ENCODE data around the gene DSTYK. TPM values are rescaled to one million over a fixed set of nuclear protein-coding genes. Genes with fewer than 3 reads are reported as not detected.

The DSTYK gene
- polyA plus RNA-seq, 1 donor from 2014 or later: 12.1 TPM

DNA sequence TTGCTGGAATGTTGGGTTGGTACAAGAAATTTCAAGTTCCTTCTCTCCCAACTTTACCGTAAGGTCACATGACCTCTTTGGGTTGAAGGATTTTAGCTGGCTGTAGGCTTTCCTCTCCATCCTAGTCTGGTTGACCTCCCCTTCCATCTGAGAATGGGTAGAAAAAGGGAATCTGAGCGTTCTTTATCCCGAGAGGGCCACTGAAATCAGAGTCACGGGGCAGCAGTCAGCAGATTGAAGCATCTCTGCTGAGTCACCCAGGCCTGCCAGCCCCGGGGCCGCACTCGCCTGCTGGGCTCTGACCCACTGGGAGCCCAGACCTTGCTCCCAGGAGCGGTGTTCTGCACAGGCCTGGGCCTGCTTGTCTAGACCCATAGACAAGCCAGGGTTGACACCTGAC lies 47.2 kb upstream of the DSTYK start:
- H3F3A ChIP-seq (ENCODE audit: insufficient read depth, low read length, poor library complexity, severe bottlenecking): no peaks in the 10 kb centered on the region
- no peak overlapping the region for H3K4me2 ChIP-seq (ENCODE audit: low read length)

DNA sequence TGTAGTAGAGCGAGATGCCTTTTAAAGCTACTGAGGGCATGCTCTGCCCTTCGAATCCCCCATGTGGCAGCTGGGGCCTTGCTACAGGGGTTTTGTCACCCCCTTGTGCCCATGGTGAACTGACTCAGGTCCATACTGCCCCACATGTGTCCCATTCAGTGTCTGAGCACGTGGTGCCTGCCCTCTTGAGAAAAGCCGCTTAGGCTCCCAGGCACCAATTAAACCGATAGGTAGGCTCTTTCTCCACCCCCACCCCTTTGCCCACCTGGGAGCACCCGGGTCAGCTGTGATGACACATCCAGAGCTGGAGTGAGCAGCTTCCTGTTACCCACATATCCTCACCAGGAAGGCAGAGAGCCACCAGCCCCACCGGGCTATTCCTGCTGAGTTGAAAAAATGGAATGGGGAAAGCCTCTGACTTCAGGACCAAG lies 46.8 kb upstream of the DSTYK start:
- H3K27ac ChIP-seq (ENCODE audit: low read length): no peak overlapping the region
- H3K79me2 ChIP-seq (replicated peaks; ENCODE audit: insufficient read depth, low read length): no peaks in the 10 kb centered on the region
- no peaks in the 10 kb centered on the region for H3F3A ChIP-seq (ENCODE audit: insufficient read depth, low read length, poor library complexity, severe bottlenecking)
- TF ChIP-seq, protein P1, sequence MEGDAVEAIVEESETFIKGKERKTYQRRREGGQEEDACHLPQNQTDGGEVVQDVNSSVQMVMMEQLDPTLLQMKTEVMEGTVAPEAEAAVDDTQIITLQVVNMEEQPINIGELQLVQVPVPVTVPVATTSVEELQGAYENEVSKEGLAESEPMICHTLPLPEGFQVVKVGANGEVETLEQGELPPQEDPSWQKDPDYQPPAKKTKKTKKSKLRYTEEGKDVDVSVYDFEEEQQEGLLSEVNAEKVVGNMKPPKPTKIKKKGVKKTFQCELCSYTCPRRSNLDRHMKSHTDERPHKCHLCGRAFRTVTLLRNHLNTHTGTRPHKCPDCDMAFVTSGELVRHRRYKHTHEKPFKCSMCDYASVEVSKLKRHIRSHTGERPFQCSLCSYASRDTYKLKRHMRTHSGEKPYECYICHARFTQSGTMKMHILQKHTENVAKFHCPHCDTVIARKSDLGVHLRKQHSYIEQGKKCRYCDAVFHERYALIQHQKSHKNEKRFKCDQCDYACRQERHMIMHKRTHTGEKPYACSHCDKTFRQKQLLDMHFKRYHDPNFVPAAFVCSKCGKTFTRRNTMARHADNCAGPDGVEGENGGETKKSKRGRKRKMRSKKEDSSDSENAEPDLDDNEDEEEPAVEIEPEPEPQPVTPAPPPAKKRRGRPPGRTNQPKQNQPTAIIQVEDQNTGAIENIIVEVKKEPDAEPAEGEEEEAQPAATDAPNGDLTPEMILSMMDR (IDR thresholded peaks at IDR 0.05; ENCODE audit: poor library complexity, severe bottlenecking): no peak
- no peak for TF ChIP-seq POLR2AphosphoS5 (IDR thresholded peaks at IDR 0.05)
- no peaks in the 10 kb centered on the region for H4K20me1 ChIP-seq (ENCODE audit: insufficient read depth)
- H2AFZ ChIP-seq (ENCODE audit: low read depth, low read length): no peak overlapping the region
- H3K9me3 ChIP-seq (ENCODE audit: low read length): no peaks in the 10 kb centered on the region
- H3K9ac ChIP-seq (ENCODE audit: low read length): no peak overlapping the region
- no peaks in the 10 kb centered on the region for H3K27me3 ChIP-seq (ENCODE audit: insufficient read depth, low read depth, low read length)
- no peaks in the 10 kb centered on the region for H3K36me3 ChIP-seq (ENCODE audit: insufficient read depth, low read length)
- no peak overlapping the region for H3K4me2 ChIP-seq (ENCODE audit: low read length)
- H3K4me3 ChIP-seq (ENCODE audit: low read length): no peak overlapping the region
- no peaks in the 10 kb centered on the region for H3K9me2 ChIP-seq (ENCODE audit: insufficient read depth, low read length)

More for the DNA sequence above, 47.2 kb upstream of the DSTYK start:
- no peak overlapping the region for H3K4me3 ChIP-seq (ENCODE audit: low read length)
- no peaks in the 10 kb centered on the region for H4K20me1 ChIP-seq (ENCODE audit: insufficient read depth)
- H3K27ac ChIP-seq (ENCODE audit: low read length): no peak overlapping the region
- no peaks in the 10 kb centered on the region for H3K9me3 ChIP-seq (ENCODE audit: low read length)
- H3K9ac ChIP-seq (ENCODE audit: low read length): no peak overlapping the region
- H3K27me3 ChIP-seq (ENCODE audit: insufficient read depth, low read depth, low read length): no peaks in the 10 kb centered on the region
- H2AFZ ChIP-seq (ENCODE audit: low read depth, low read length): no peak overlapping the region
- TF ChIP-seq EZH2 (IDR thresholded peaks at IDR 0.05; ENCODE audit: borderline replicate concordance, insufficient read depth, low read length, poor library complexity, severe bottlenecking): no peak
- TF ChIP-seq, protein P2, sequence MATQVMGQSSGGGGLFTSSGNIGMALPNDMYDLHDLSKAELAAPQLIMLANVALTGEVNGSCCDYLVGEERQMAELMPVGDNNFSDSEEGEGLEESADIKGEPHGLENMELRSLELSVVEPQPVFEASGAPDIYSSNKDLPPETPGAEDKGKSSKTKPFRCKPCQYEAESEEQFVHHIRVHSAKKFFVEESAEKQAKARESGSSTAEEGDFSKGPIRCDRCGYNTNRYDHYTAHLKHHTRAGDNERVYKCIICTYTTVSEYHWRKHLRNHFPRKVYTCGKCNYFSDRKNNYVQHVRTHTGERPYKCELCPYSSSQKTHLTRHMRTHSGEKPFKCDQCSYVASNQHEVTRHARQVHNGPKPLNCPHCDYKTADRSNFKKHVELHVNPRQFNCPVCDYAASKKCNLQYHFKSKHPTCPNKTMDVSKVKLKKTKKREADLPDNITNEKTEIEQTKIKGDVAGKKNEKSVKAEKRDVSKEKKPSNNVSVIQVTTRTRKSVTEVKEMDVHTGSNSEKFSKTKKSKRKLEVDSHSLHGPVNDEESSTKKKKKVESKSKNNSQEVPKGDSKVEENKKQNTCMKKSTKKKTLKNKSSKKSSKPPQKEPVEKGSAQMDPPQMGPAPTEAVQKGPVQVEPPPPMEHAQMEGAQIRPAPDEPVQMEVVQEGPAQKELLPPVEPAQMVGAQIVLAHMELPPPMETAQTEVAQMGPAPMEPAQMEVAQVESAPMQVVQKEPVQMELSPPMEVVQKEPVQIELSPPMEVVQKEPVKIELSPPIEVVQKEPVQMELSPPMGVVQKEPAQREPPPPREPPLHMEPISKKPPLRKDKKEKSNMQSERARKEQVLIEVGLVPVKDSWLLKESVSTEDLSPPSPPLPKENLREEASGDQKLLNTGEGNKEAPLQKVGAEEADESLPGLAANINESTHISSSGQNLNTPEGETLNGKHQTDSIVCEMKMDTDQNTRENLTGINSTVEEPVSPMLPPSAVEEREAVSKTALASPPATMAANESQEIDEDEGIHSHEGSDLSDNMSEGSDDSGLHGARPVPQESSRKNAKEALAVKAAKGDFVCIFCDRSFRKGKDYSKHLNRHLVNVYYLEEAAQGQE (IDR thresholded peaks at IDR 0.05; ENCODE audit: borderline replicate concordance): no peak
- no peak for TF ChIP-seq SMC3 (conservative IDR thresholded peaks at IDR 0.05; ENCODE audit: poor library complexity)
- TF ChIP-seq POLR2AphosphoS5 (IDR thresholded peaks at IDR 0.05): no peak
- no peak for TF ChIP-seq RAD21 (conservative IDR thresholded peaks at IDR 0.05)
- TF ChIP-seq EP300 (conservative IDR thresholded peaks at IDR 0.05; ENCODE audit: poor library complexity, severe bottlenecking): no peak
- TF ChIP-seq, protein P1 (IDR thresholded peaks at IDR 0.05; ENCODE audit: poor library complexity, severe bottlenecking): no peak
- TF ChIP-seq MXI1 (conservative IDR thresholded peaks at IDR 0.05; ENCODE audit: poor library complexity, severe bottlenecking): no peak
- no peak for TF ChIP-seq TAF1 (IDR thresholded peaks at IDR 0.05; ENCODE audit: low read depth)
- H3K36me3 ChIP-seq (ENCODE audit: insufficient read depth, low read length): no peaks in the 10 kb centered on the region
- H3K9me2 ChIP-seq (ENCODE audit: insufficient read depth, low read length): no peaks in the 10 kb centered on the region
- no peaks in the 10 kb centered on the region for H3K79me2 ChIP-seq (replicated peaks; ENCODE audit: insufficient read depth, low read length)

Measured in neural cell (in vitro differentiated cells).